NCI-H1436 treated with DMSO at 0.1 percent for 48 hours (cell line): ENCODE measurements around the gene GTF2A1.
"Not testable (repeated sequence)": the region's sequence is repeated elsewhere in the genome, so short reads cannot be mapped to it uniquely, and the experiment has no call there.

ENCODE experiments used
- DNase-seq: peaks from one replicate; lab custom pipeline; 2025; lab: John Stamatoyannopoulos, UW

GTF2A1 gene

DNA sequence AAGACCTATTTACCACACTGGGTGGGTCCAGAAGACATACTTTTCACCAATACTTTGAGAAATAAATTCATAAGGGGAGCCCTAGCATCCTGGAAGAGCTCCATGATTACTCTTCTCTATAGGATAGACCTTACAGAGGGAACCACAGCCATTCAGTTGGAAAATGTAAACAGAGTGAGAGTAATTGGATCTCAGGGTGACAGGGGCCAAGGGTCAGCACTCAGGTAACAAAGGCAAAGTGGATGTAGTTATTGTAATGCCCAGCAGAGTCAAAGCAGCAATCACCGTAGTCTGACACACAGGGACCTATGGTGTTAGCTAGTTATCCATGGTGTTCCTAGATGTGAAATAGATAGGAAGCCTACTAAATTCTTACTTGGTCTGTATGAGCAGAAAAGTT is 10.8 kb upstream of the GTF2A1 start:
- no peak for DNase-seq

GRCh38 chr14:81224222-81224621 is 3.5 kb upstream of the GTF2A1 start:
- DNase-seq, result no peak

GRCh38 chr14:81223788-81224187 is 3.0 kb upstream of the GTF2A1 start:
- DNase-seq, result not testable (repeated sequence)

DNA sequence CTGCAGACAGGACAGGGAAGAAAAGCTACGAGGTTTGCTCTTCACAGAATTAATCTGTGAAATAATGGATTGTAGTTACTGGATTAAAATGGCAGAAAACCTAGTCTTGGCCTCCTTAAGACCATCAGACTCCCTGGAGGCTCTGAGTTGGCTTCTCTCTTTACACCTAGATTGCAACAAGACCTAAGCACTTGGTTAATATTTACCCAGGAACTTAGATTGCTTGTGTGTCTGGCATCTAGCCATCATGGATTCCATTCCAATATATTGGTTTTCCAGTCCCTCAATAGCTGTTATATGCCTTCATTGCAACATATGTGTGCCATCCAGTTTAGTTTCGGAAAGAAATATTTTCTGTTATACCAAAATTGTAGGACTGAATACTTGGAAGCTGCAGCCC is 1.9 kb upstream of the GTF2A1 start:
- DNase-seq, result no peak

GRCh38 chr14:81222126-81222525 is 1.4 kb upstream of the GTF2A1 start:
- no peak for DNase-seq

DNA sequence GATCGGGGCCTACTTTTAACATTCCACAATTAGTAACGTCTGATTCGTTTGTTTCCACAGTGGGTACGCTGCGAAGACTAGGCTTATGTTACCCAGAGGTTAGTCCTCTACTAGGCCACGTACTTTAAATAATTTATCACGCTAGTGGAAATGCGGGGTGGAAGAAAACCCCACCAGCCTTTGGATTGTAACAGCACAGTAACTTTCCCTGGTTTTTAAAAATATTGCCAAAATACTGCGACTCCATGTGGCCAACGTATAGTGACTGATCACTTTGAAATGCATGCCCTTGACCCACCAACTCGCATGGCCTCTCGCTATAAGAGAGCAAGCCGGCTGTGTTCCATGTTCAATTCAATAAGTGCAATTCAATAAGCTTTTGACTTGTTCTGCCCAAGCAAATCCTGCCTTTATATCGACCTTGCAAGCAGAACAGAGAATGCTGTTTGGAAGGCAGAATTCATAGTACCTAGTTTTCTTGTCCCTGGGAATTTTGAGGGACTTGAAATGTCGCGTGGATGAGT is 882 bp upstream of the GTF2A1 start:
- DNase-seq, result no peak

- no peak for DNase-seq
Measured at GRCh38 chr14:81220580-81220829, 254 bp downstream of the GTF2A1 start.

DNA sequence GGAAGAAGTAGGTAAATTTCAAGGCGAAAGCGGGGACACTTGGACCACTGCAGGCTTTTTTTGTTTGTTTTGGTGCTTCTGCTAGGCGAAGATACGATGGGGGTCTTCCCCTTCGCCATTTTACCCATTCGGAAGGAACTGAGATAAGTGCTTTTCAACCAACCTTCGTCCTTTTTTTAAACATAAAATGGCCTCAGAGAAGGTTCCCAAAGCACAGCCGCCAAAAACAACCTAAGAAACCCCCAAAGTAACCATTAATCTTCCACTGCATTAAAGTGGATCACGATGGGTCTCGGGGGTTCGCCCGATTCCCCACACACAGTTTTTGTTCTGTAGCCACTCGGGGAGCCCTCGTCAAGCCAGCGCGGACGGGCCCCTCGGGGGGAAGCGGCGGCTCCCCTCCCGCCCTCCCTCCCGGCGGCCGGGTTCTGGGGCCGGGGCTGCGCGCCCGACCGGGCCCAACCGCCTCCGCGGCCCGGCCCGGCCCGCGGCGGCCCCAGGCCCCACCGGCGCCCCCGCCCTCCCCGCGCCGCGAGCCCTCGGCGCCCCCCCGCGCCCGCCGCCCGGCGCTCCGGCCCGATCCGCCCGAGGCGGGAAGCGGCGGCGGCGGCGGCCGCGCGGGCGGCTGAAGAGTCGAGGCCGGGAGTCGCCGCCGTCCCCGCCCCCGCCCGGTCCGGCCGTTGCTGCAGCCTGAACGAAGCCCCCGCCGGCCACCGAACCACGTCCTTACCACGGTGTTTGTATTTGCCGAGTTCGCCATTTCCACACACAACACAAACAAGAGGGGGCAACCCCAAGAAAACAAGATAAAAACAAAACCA is 790 bp downstream of the GTF2A1 start:
- no peak for DNase-seq

DNA sequence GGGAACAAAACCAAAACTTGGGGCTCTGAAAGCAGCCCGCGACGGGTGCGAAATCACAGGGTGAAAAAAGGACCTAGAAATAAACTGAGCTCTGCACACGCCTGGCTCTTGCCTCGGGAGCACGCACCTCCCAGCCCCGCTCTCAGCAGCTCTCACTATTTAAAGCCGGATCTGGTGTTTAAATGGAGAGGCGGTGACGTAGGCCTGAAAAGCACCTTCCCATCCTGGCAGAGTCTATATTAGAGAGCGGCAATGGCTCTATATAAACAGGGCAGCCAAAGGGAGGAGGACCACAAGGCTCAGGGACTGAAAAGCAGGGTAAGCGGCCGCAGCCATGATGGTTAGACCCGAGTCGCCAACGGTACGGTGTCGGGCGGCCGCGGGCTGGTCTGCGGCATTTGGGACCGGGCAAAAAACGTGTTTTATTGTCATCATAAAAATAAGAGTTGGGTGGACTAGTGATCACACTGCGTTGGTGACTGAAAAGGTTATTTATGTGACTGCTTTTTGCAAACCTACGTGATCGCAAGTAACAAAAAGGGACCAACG is 1.5 kb downstream of the GTF2A1 start:
- DNase-seq, result peak; percentile 95

DNA sequence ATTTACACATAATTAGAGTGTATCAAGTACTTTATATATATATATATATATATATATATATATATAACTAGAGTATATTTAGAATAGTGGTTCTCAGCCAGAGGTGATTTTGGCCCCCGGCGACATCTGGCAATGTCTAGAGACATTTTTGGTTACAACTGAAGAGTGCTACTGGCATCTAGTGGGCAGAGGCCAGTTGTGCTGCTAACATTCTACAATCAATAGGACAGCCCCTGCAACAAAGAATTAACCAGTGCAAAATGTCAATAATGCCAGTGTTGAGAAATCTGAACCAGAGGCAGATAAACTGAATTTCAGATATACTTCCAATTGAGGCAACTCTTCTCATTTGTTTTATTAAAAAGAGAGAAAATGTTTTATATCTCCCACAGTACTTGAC is 8.9 kb downstream of the GTF2A1 start:
- no peak for DNase-seq

DNA sequence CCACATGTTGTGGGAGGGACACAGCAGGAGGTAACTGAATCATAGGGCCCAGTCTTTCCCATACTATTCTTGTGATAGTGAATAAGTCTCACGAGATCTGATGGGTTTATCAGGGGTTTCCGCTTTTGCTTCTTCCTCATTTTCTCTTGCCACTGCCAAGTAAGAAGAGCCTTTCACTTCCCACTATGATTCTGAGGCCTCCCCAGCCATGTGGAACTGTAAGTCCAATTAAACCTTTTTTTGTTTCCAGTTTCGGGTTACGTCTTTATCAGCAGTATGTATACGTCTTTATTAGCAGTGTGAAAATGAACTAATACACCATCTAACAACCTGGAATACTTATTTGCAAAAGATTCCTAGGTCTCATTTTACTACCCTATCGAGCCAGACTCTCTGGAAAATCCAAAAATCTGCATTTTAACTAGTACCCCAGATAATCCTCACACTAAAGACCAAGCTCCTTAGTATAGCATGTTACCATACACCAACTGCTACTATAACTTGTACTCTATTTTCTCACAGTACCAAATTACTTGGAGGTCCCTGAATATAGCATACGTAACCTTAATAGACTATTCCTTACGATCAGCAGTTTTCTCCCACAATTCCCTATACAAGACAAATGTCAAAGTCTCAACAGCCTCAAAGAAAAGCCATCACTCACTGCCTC is 11.5 kb downstream of the GTF2A1 start:
- DNase-seq, result no peak

DNA sequence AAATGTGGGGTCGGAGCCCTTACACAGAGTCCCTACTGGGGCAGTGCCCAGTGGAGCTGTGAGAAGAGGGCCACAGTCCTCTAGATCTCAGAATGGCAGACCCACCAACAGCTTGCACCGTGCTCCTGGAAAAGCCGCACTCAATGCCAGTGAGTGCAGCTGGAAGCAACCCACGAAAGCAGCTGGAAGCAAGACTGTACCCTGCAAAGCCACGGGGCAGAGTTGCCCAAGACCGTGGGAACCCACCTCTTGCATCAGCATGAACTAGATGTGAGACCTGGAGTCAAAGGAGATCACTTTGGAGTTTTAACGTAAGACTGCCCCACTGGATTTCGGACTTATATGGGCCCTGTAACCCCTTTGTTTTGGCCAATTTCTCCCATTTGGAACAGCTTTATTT is 12.3 kb downstream of the GTF2A1 start:
- no peak for DNase-seq

DNA sequence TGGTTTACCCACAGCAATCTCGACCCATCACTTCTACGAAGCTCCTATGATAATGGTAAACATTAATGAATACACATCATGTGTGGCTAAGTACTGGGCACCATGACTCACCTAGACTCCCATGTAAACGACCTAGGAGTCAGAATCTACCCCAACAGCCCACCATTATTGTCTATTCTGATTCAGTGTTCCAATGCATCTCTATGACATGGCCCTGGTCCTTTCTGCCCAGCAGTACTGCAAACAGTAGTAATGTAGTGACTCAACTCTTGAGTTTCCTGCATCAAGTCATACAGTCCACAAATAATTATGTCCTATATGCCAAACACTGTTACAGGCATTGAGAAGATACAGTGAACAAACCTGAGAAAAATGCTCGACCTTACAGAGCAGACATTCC is 14.6 kb downstream of the GTF2A1 start:
- no peak for DNase-seq

GRCh38 chr14:81205639-81206038 is 15.1 kb downstream of the GTF2A1 start:
- no peak for DNase-seq

DNA sequence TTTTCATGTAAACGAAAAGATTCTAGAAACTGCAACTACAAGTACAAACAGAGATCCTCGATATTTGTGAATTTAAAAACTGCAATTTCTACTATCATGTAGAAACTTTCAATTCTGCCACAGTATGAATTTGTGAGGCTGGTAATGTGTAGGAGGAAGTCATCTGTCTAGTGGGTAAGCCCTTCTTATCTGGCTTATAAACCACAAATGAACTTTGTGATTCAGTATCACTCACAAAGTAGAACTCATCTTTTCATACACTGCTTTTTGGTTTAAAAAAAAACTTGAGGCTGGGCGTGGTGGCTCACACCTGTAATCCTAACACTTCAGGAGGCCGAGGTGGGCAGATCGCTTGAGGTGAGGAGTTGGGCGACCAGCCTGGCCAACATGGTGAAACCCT is 20.7 kb downstream of the GTF2A1 start:
- no peak for DNase-seq

- DNase-seq, result no peak
Measured at GRCh38 chr14:81199084-81199483, 21.7 kb downstream of the GTF2A1 start.

DNA sequence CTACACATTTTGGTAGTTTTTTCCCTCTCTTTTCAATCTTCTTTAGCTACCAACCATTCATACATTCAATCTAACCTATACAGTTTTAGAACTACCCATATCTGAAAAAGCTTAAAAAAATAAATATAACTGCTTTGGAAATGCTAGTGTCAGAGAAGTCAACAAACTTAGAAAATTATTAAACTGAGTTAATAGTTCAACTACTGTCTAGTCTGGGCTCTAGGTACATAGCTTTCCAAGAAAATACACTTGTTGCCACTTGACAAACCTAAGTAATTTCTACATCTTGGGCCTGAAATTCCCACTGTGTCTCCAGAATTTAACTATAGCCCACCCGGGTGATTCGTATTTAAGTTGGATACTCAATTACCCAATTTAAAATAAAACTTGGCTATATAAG is 22.1 kb downstream of the GTF2A1 start:
- DNase-seq, result no peak

- DNase-seq, result no peak
Measured at GRCh38 chr14:81193924-81194633, 26.7 kb downstream of the GTF2A1 start.

- no peak for DNase-seq
Measured at GRCh38 chr14:81192594-81192993, 28.2 kb downstream of the GTF2A1 start.

GRCh38 chr14:81187832-81188522 is 32.8 kb downstream of the GTF2A1 start:
- DNase-seq, result no peak

GRCh38 chr14:81179631-81180030 is 41.1 kb downstream of the GTF2A1 start:
- no peak for DNase-seq

DNA sequence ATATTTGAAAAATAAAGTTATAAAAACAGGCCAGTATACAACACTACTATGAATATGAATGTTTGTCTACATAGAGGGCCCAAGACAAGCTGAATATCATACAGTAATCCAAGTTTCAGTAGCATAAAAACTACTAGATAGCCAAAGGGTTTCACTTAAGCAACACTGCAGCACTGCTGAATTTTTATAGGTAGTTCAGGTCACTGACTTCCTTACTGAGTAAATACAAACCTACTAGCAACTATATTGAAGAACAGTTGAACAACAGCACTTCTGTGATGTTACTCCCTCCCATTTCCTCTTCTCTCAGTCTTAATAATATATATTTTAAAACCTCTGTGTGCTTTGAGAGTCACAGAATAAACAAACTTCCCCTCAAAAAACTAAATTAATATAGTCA is 42.7 kb downstream of the GTF2A1 start:
- DNase-seq, result no peak
